ENCODE data around the gene CHPF. TPM values are rescaled to one million over a fixed set of nuclear protein-coding genes. Genes with fewer than 3 reads are reported as not detected.

The CHPF gene, protein sequence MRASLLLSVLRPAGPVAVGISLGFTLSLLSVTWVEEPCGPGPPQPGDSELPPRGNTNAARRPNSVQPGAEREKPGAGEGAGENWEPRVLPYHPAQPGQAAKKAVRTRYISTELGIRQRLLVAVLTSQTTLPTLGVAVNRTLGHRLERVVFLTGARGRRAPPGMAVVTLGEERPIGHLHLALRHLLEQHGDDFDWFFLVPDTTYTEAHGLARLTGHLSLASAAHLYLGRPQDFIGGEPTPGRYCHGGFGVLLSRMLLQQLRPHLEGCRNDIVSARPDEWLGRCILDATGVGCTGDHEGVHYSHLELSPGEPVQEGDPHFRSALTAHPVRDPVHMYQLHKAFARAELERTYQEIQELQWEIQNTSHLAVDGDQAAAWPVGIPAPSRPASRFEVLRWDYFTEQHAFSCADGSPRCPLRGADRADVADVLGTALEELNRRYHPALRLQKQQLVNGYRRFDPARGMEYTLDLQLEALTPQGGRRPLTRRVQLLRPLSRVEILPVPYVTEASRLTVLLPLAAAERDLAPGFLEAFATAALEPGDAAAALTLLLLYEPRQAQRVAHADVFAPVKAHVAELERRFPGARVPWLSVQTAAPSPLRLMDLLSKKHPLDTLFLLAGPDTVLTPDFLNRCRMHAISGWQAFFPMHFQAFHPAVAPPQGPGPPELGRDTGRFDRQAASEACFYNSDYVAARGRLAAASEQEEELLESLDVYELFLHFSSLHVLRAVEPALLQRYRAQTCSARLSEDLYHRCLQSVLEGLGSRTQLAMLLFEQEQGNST
- polyA plus RNA-seq (2012; ENCODE audit: insufficient read depth, insufficient read length): 11.0 TPM

- peak within 1 kb of the TSS; percentile 61 for H3K4me3 ChIP-seq (ENCODE audit: low read length)
- peak; percentile 95 for DNase-seq (ENCODE audit: low read depth, low spot score)
These were observed at the start of gene CHPF, which contains the start of gene TMEM198 for GRCh38 chr2:219543596-219544358. Gene CHPF, minus strand, starts transcription at chr2:219543809. Its CDS starts 271 bp downstream, at chr2:219543538. Gene TMEM198, plus strand, starts transcription at chr2:219544028. Its CDS starts 700 bp downstream, at chr2:219544728.

GRCh38 chr2:219593154-219593553, 49.5 kb upstream of the CHPF start:
- no peak for DNase-seq (ENCODE audit: low read depth, low spot score)
- no peak overlapping the region for H3K4me3 ChIP-seq (ENCODE audit: low read length)

GRCh38 chr2:219592736-219593135, 49.1 kb upstream of the CHPF start:
- no peak overlapping the region for H3K4me3 ChIP-seq (ENCODE audit: low read length)
- no peak for DNase-seq (ENCODE audit: low read depth, low spot score)

DNA sequence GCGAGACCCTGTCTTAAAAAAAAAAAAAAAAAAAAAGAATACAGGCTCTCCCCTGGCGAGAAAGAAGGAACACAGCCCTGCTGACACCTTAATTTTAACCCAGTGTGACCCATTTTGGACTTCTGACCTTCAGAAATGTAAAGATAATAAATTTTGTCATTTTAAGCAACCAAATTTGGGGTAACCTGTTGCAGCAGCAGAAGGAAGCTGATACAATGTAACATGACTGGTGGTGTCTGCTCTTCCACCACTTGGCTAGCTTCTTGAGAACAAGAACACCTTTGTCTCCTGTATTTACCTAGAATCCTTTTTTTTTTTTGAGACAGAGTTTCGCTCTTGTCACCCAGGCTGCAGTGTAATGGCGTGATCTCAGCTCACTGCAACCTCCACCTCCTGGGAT, 47.5 kb upstream of the CHPF start:
- DNase-seq (ENCODE audit: low read depth, low spot score): no peak
- no peak overlapping the region for H3K4me3 ChIP-seq (ENCODE audit: low read length)

DNA sequence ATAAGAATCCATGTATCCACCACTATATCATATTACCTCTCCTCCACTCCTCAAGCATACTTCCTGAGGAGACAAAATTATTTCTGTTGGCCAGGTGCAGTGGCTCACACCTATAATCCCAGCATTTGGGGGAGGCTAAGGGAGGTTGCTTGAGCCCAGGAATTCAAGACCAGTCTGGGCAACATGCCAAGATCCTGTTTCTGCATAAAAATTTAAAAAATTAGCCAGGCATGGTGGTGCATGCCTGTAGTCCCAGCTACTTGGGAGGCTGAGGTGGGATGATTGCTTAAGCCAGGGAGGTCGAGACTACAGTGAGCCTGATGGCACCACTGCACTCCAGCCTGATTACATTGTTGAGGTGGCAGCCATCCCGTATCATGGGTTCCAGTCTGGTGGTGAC, 37.7 kb upstream of the CHPF start:
- H3K4me3 ChIP-seq (ENCODE audit: low read length): no peak overlapping the region
- no peak for DNase-seq (ENCODE audit: low read depth, low spot score)

DNA sequence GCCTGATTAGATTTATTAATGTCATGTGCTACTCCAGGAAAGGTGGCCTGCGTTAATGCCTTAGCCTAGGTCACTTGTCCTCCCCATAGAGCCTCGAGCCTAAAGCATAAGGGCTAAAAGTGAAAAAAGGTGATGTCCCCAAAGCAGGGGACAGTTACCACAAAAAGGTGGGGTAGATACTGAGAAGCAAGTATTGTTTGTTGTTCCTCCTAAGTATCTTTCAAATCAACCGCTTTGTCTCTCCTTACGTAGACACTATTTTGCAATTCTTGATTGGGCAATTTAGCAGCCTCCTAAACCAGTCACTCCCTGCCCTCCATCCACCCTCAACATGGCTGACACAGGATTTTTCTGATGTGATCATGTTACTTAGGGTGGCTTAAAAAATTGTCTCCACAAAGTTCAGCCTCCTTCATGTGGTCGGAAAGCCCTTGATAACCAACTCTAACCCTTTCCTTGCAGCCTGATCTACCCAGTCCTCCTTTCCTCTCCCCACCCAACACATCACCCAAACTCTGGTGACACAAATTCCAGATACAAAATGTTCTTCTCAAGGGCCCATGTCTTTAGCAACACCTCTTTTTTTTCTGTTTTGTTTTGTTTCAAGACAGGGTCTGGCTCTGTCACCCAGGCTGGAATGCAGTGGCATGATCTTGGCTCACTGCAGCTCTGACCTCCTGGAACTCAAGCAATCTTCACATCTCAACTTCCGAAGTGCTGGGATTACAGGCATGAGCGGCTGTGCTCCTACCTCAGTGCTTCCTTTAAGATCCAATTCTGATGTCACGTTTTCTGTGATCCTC, 35.4 kb upstream of the CHPF start:
- H3K4me3 ChIP-seq (ENCODE audit: low read length): no peak overlapping the region
- no peak for DNase-seq (ENCODE audit: low read depth, low spot score)

DNA sequence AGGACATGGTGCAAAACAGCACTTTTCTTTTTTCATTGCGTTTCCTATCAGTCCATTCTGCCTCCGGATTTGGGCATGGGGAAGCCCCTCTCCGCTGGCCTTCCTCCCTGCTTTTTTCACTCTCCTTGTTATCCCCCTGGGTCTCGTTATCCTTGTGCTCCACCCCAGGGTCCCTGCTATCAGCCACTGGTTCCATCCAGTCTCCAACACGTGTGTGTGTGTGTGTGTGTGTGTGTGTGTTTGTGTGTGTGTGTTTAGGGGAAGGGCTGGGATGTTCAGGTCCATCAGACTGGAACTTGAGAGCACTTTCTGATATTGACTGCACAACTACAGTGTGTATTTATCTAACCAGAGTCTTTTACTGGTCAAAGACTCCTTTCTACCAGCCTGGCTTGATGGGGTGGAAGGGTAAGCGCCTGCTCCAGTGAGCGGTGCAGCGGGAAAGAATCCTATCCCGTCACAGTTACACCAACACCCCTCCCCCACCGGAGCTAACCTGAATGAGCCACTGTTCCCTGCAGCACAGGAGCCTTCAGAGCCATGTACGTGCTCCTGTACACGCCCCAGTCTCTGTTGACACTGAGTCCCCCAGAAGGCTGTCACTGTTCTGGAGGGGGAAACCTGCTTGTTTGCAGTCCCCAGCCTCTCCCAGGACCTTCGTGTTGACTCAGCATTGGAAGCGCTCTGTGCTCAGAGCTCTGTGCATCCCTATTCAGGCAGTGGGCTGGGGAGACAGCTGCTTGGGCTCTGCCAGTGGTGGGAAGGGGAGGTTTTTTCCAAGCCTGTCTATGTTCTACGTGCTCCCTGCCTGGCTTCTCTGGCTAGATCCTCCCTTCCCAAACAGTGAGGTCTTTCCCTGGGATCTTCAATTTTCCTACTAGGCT, 33.1 kb upstream of the CHPF start:
- H3K4me3 ChIP-seq (ENCODE audit: low read length): no peak overlapping the region
- DNase-seq (ENCODE audit: low read depth, low spot score): no peak

- DNase-seq (ENCODE audit: low read depth, low spot score): no peak
- no peak overlapping the region for H3K4me3 ChIP-seq (ENCODE audit: low read length)
These were observed 32.2 kb upstream of the CHPF start for GRCh38 chr2:219575566-219576504.

GRCh38 chr2:219574484-219575311, 31.1 kb upstream of the CHPF start:
- no peak for DNase-seq (ENCODE audit: low read depth, low spot score)
- H3K4me3 ChIP-seq (ENCODE audit: low read length): no peak overlapping the region

GRCh38 chr2:219573166-219573565, 29.6 kb upstream of the CHPF start:
- no peak for DNase-seq (ENCODE audit: low read depth, low spot score)

GRCh38 chr2:219572237-219573001, 28.8 kb upstream of the CHPF start, which contains the start of gene INHA:
Gene INHA, plus strand, starts transcription at chr2:219572310. Its CDS starts 65 bp downstream, at chr2:219572375.
- no peak for DNase-seq (ENCODE audit: low read depth, low spot score)
- H3K4me3 ChIP-seq (ENCODE audit: low read length): no peak within 1 kb of the TSS

More at GRCh38 chr2:219573166-219573565, 29.6 kb upstream of the CHPF start:
- H3K4me3 ChIP-seq (ENCODE audit: low read length): no peak overlapping the region

- DNase-seq (ENCODE audit: low read depth, low spot score): no peak
- no peak within 1 kb of the TSS for H3K4me3 ChIP-seq (ENCODE audit: low read length)
These were observed 28.0 kb upstream of the CHPF start, which contains the start of gene OBSL1 for GRCh38 chr2:219571311-219572236. Gene OBSL1, minus strand, starts transcription at chr2:219571539. Its CDS starts 307 bp downstream, at chr2:219571232.

DNA sequence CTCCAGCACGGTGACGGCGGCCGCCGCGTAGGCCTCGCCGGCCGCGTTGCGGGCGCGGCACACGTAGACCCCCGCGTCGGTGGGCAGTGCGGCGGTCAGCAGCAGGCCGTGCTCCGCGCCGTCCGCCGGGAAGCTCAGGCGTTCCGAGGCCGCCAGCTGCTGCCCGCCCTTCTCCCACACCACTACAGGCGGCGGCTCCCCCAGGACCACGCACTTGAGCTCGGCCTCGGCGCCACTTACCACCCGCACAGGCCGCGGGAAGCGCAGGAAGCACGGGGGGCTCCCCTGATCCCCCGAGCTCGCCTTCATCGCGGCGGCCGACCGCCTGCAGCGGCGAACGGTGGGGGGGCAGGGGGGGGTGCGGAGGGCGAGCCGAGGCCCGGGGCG, 27.3 kb upstream of the CHPF start:
- no peak for DNase-seq (ENCODE audit: low read depth, low spot score)
- no peak overlapping the region for H3K4me3 ChIP-seq (ENCODE audit: low read length)
